Fibroblast of skin of left biceps (primary cell): ENCODE results near the gene TP53I13.

Experiments used
- DNase-seq, 2 experiments: peaks; one replicate each; pipeline ENCODE4 v3.0.0-alpha.2; 2013; ENCODE audit warnings: low read depth in 2 of 2

The TP53I13 gene

GRCh38 chr17:29579866-29580771 lies 11.6 kb downstream of the TP53I13 start:
- no peak for DNase-seq

GRCh38 chr17:29581583-29582253 lies 13.2 kb downstream of the TP53I13 start:
- no peak for DNase-seq

GRCh38 chr17:29582254-29582765 lies 13.8 kb downstream of the TP53I13 start:
- DNase-seq = no peak

- no peak for DNase-seq
These were observed 14.3 kb downstream of the TP53I13 start for GRCh38 chr17:29582772-29583171.

GRCh38 chr17:29583324-29584248 lies 15.1 kb downstream of the TP53I13 start:
- no peak for DNase-seq

- no peak for DNase-seq
These were observed 16.1 kb downstream of the TP53I13 start for GRCh38 chr17:29584452-29585079.

- no peak for DNase-seq
These were observed 16.7 kb downstream of the TP53I13 start for GRCh38 chr17:29585080-29585751.

GRCh38 chr17:29586676-29587469 lies 18.4 kb downstream of the TP53I13 start:
- DNase-seq = no peak

- DNase-seq = no peak
These were observed 19.1 kb downstream of the TP53I13 start for GRCh38 chr17:29587591-29587990.

- no peak for DNase-seq
These were observed 19.6 kb downstream of the TP53I13 start for GRCh38 chr17:29588017-29588561.

- DNase-seq = no peak
These were observed 20.3 kb downstream of the TP53I13 start for GRCh38 chr17:29588562-29589411.

- peak in 1 of 2 experiments; percentile 52 for DNase-seq
These were observed 21.3 kb downstream of the TP53I13 start, which contains the start of gene GIT1 for GRCh38 chr17:29589524-29590410. Gene GIT1, minus strand, starts transcription at chr17:29589648. Its CDS starts 270 bp downstream, at chr17:29589378.

- no peak for DNase-seq
These were observed 22.1 kb downstream of the TP53I13 start for GRCh38 chr17:29590411-29591145.

- DNase-seq = no peak
These were observed 22.7 kb downstream of the TP53I13 start for GRCh38 chr17:29591146-29591736.

GRCh38 chr17:29591737-29592608 lies 23.5 kb downstream of the TP53I13 start:
- DNase-seq = no peak
